Measurements from ENCODE around the gene PDGFC. TPM values are rescaled to one million over a fixed set of nuclear protein-coding genes. Genes with fewer than 3 reads are reported as not detected.
A peak's percentile ranks its signal among the peaks of the same experiment; 100 is the strongest.

Gene PDGFC
- total and polyA plus RNA-seq, 2 of the 13 experiments (the other 11 are each of a cell fraction or from before 2014, with no cell fraction given), result 4.6 to 9.1 TPM

DNA sequence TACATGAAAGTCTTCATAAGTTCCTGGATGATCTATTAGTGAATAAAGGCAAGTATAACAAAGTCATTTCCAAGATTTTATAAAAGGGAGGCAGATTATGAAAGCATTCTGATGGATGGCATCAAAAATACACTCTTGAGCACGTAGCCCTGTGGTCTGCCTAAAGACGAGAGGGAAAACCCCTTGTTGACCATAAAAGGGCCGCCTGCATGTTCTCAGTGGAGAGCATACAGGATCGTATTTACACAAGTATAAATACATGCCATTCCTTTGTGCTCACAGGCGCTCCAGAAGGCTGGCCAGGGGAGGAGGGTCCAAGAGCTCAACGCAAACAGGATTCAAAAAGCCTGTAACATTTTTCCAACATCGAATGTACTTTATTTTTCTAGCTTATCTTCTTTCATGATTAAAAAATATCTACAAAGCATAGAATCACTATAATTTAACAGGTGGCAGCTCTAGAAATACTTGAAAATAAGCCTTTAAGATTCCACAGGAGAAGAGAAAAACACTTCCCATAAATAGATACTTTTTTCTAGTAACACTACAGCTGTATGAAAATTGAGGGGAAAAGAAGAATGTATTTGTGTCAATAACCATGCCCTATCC lies 29.6 kb downstream of the PDGFC start (continued):
- no peak for TF ChIP-seq PCBP1 (IDR thresholded peaks at IDR 0.05; ENCODE audit: borderline replicate concordance, low read depth, low read length)
- TF ChIP-seq KLF11 (CRISPR knock-in tag; IDR thresholded peaks at IDR 0.05), result no peak
- TF ChIP-seq NFKBIZ (CRISPR knock-in tag; IDR thresholded peaks at IDR 0.05), result peak; percentile 100
- TF ChIP-seq ZSCAN9 (CRISPR knock-in tag; IDR thresholded peaks at IDR 0.05; ENCODE audit: borderline replicate concordance), result peak; percentile 37; the same call in 1 of the 2 replicates
- TF ChIP-seq, protein P1, sequence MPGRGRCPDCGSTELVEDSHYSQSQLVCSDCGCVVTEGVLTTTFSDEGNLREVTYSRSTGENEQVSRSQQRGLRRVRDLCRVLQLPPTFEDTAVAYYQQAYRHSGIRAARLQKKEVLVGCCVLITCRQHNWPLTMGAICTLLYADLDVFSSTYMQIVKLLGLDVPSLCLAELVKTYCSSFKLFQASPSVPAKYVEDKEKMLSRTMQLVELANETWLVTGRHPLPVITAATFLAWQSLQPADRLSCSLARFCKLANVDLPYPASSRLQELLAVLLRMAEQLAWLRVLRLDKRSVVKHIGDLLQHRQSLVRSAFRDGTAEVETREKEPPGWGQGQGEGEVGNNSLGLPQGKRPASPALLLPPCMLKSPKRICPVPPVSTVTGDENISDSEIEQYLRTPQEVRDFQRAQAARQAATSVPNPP (CRISPR knock-in tag; IDR thresholded peaks at IDR 0.05), result no peak
- no peak for TF ChIP-seq ZFP90 (CRISPR knock-in tag; IDR thresholded peaks at IDR 0.05; ENCODE audit: borderline replicate concordance)
- TF ChIP-seq KMT2B (CRISPR knock-in tag; IDR thresholded peaks at IDR 0.05), result 0 out of 2 replicates have a peak, but pooled peaks have one; percentile 28
- TF ChIP-seq FOXM1 (CRISPR knock-in tag; IDR thresholded peaks at IDR 0.05), result no peak
- TF ChIP-seq ZNF839 (CRISPR knock-in tag; IDR thresholded peaks at IDR 0.05; ENCODE audit: borderline replicate concordance), result no peak
- TF ChIP-seq, protein P2, sequence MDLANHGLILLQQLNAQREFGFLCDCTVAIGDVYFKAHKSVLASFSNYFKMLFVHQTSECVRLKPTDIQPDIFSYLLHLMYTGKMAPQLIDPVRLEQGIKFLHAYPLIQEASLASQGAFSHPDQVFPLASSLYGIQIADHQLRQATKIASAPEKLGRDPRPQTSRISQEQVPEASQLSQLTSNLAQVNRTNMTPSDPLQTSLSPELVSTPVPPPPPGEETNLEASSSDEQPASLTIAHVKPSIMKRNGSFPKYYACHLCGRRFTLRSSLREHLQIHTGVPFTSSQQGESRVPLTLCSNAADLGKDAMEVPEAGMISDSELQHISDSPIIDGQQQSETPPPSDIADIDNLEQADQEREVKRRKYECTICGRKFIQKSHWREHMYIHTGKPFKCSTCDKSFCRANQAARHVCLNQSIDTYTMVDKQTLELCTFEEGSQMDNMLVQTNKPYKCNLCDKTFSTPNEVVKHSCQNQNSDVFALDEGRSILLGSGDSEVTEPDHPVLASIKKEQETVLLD (CRISPR knock-in tag; IDR thresholded peaks at IDR 0.05; ENCODE audit: low read depth), result no peak
- TF ChIP-seq, protein P3, sequence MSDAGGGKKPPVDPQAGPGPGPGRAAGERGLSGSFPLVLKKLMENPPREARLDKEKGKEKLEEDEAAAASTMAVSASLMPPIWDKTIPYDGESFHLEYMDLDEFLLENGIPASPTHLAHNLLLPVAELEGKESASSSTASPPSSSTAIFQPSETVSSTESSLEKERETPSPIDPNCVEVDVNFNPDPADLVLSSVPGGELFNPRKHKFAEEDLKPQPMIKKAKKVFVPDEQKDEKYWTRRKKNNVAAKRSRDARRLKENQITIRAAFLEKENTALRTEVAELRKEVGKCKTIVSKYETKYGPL (CRISPR knock-in tag; IDR thresholded peaks at IDR 0.05), result no peak
- peak; percentile 91 for TF ChIP-seq SOX5 (CRISPR knock-in tag; IDR thresholded peaks at IDR 0.05; ENCODE audit: borderline replicate concordance)
- no peak for TF ChIP-seq TBP (CRISPR knock-in tag; IDR thresholded peaks at IDR 0.05)
- no peak for TF ChIP-seq FOXP1 (IDR thresholded peaks at IDR 0.05)
- peak; percentile 77 for TF ChIP-seq FOXP1 (CRISPR knock-in tag; IDR thresholded peaks at IDR 0.05)
- no peak for TF ChIP-seq XRCC5 (optimal IDR thresholded peaks at IDR 0.05; ENCODE audit: low read length)
- TF ChIP-seq, protein P4, sequence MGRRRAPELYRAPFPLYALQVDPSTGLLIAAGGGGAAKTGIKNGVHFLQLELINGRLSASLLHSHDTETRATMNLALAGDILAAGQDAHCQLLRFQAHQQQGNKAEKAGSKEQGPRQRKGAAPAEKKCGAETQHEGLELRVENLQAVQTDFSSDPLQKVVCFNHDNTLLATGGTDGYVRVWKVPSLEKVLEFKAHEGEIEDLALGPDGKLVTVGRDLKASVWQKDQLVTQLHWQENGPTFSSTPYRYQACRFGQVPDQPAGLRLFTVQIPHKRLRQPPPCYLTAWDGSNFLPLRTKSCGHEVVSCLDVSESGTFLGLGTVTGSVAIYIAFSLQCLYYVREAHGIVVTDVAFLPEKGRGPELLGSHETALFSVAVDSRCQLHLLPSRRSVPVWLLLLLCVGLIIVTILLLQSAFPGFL (CRISPR knock-in tag; IDR thresholded peaks at IDR 0.05), result no peak
- TF ChIP-seq, protein P5, sequence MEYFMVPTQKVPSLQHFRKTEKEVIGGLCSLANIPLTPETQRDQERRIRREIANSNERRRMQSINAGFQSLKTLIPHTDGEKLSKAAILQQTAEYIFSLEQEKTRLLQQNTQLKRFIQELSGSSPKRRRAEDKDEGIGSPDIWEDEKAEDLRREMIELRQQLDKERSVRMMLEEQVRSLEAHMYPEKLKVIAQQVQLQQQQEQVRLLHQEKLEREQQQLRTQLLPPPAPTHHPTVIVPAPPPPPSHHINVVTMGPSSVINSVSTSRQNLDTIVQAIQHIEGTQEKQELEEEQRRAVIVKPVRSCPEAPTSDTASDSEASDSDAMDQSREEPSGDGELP (IDR thresholded peaks at IDR 0.05; ENCODE audit: borderline replicate concordance, low read depth), result no peak
- TF ChIP-seq ZNF724P (CRISPR knock-in tag; IDR thresholded peaks at IDR 0.05; ENCODE audit: borderline replicate concordance), result no peak
- TF ChIP-seq TCF7L2 (IDR thresholded peaks at IDR 0.05; ENCODE audit: low read depth, low read length), result peak; percentile 87
- TF ChIP-seq ZNF143 (CRISPR knock-in tag; IDR thresholded peaks at IDR 0.05), result no peak
- no peak for TF ChIP-seq ZNF775 (CRISPR knock-in tag; IDR thresholded peaks at IDR 0.05; ENCODE audit: borderline replicate concordance)
- TF ChIP-seq ARNT2 (CRISPR knock-in tag; IDR thresholded peaks at IDR 0.05; ENCODE audit: low read depth), result no peak
- TF ChIP-seq, protein P6, sequence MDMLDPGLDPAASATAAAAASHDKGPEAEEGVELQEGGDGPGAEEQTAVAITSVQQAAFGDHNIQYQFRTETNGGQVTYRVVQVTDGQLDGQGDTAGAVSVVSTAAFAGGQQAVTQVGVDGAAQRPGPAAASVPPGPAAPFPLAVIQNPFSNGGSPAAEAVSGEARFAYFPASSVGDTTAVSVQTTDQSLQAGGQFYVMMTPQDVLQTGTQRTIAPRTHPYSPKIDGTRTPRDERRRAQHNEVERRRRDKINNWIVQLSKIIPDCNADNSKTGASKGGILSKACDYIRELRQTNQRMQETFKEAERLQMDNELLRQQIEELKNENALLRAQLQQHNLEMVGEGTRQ (IDR thresholded peaks at IDR 0.05; ENCODE audit: low read depth, low read length), result no peak
- TF ChIP-seq, protein P6 (CRISPR knock-in tag; IDR thresholded peaks at IDR 0.05; ENCODE audit: borderline replicate concordance), result peak; percentile 75; the same call in 1 of the 2 replicates

Measured in HepG2 (cell line).